SU-DHL-6 (cell line): ENCODE results near the gene AGBL2.
"Not testable (repeated sequence)": the region's sequence is repeated elsewhere in the genome, so short reads cannot be mapped to it uniquely, and the experiment has no call there.

ENCODE experiments used
- H2AFZ ChIP-seq: fragments of 200-600 bp; sonication (generic); 2 replicates; pipeline ENCODE4 v1.6.1; 2014; ENCODE audit warnings: low read depth, mild to moderate bottlenecking, moderate library complexity, mixed read lengths, antibody characterized with exemption, low read length; ENCODE audit not compliant: severe bottlenecking
- H3F3A ChIP-seq: fragments of 200-600 bp; shearing (Covaris generic); 2 replicates; pipeline ENCODE4 v1.6.0; 2016; ENCODE audit warnings: antibody characterized with exemption, mild to moderate bottlenecking; ENCODE audit not compliant: insufficient read depth
- H3K27ac ChIP-seq: fragments of 200-600 bp; sonication (generic); 2 replicates; pipeline ENCODE4 v1.5.1; 2016; ENCODE audit warnings: low read depth, mild to moderate bottlenecking, low read length, moderate library complexity, mixed read lengths
- H3K27me3 ChIP-seq: fragments of 200-600 bp; sonication (generic), shearing (Covaris generic); 2 replicates; pipeline ENCODE4 v1.6.0; 2014; ENCODE audit warnings: mild to moderate bottlenecking, low read length
- H3K36me3 ChIP-seq: fragments of 200-600 bp; sonication (generic); 2 replicates; pipeline ENCODE4 v1.6.1; 2014; ENCODE audit warnings: mild to moderate bottlenecking, low read length, mixed read lengths
- H3K4me2 ChIP-seq: fragments of 300-600, 200-600 bp; shearing (Covaris generic), sonication (generic); 2 replicates; pipeline ENCODE4 v1.6.0; 2014; ENCODE audit warnings: low read length, low read depth, mild to moderate bottlenecking; ENCODE audit not compliant: poor library complexity, severe bottlenecking
- H3K4me3 ChIP-seq: fragments of 200-600 bp; sonication (generic); 2 replicates; pipeline ENCODE4 v1.5.1; 2014; ENCODE audit warnings: antibody characterized with exemption, low read length, mild to moderate bottlenecking, mixed read lengths; ENCODE audit not compliant: insufficient read depth, poor library complexity, severe bottlenecking
- H3K79me2 ChIP-seq: fragments of 200-600 bp; sonication (generic); 2 replicates; pipeline ENCODE4 v1.6.1; 2014; ENCODE audit warnings: mild to moderate bottlenecking, low read length, moderate library complexity; ENCODE audit not compliant: insufficient read depth
- H3K9ac ChIP-seq: fragments of 200-600 bp; sonication (generic); 2 replicates; pipeline ENCODE4 v1.7.0; 2014; ENCODE audit warnings: mild to moderate bottlenecking, low read length
- H3K9me2 ChIP-seq: fragments of 200-600 bp; sonication (generic); replicated peaks from 2 replicates; pipeline ENCODE4 v1.6.1; 2014; ENCODE audit warnings: low read length; ENCODE audit not compliant: insufficient read depth
- H3K9me3 ChIP-seq: fragments of 200-600 bp; sonication (generic); 2 replicates; pipeline ENCODE4 v1.6.1; 2014; ENCODE audit warnings: low read length, mixed read lengths; ENCODE audit not compliant: insufficient read depth
- H4K20me1 ChIP-seq: fragments of 200-600 bp; sonication (generic); 2 replicates; pipeline ENCODE4 v1.6.1; 2014; ENCODE audit warnings: low read depth, mild to moderate bottlenecking, antibody characterized with exemption, low read length, moderate library complexity, mixed read lengths
- EZH2phosphoT487 ChIP-seq: fragments of 200-600 bp; sonication (generic), shearing (Covaris generic); conservative IDR thresholded peaks from 2 replicates; pipeline ENCODE4 v1.6.1; 2018; ENCODE audit warnings: mild to moderate bottlenecking, antibody characterized with exemption, low read length, moderate library complexity, mixed read lengths
- TF ChIP-seq, protein P1 (sequence below): fragments of 200-600 bp; sonication (generic); IDR thresholded peaks from one replicate; pipeline ENCODE4 v1.5.1; 2017; ENCODE audit warnings: antibody characterized with exemption, mild to moderate bottlenecking, low read length, moderate library complexity; ENCODE audit not compliant: insufficient read depth, poor library complexity, severe bottlenecking

Gene AGBL2

DNA sequence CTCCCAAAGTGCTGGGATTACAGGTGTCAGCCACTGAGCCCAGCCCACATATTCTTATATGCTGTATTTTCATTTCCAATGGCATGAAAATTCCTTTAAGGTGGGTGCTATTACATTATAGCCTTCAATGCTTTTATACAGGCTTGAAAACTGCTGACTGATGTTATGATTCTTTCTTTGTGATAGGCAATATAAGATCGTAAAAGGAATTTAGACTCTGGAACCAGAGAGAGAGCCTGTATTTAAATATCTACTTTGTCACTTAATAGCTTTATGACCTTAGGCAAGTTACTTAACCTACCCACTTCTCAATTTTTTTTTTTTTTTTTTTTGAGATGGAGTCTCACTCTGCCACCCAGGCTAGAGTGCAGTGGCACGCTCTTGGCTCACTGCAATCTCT lies 26.2 kb downstream of the AGBL2 start:
- H3K9ac ChIP-seq, result no peak overlapping the region
- no peak for TF ChIP-seq EZH2phosphoT487
- TF ChIP-seq, protein P1, sequence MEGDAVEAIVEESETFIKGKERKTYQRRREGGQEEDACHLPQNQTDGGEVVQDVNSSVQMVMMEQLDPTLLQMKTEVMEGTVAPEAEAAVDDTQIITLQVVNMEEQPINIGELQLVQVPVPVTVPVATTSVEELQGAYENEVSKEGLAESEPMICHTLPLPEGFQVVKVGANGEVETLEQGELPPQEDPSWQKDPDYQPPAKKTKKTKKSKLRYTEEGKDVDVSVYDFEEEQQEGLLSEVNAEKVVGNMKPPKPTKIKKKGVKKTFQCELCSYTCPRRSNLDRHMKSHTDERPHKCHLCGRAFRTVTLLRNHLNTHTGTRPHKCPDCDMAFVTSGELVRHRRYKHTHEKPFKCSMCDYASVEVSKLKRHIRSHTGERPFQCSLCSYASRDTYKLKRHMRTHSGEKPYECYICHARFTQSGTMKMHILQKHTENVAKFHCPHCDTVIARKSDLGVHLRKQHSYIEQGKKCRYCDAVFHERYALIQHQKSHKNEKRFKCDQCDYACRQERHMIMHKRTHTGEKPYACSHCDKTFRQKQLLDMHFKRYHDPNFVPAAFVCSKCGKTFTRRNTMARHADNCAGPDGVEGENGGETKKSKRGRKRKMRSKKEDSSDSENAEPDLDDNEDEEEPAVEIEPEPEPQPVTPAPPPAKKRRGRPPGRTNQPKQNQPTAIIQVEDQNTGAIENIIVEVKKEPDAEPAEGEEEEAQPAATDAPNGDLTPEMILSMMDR, result no peak
- H3K9me2 ChIP-seq, result no peaks in the 10 kb centered on the region
- no peaks in the 10 kb centered on the region for H3K9me3 ChIP-seq
- H3K4me2 ChIP-seq, result no peak overlapping the region
- H3K79me2 ChIP-seq, result no peaks in the 10 kb centered on the region
- no peak overlapping the region for H3K4me3 ChIP-seq
- no peaks in the 10 kb centered on the region for H3F3A ChIP-seq
- no peak overlapping the region for H2AFZ ChIP-seq
- no peak overlapping the region for H3K27ac ChIP-seq
- no peaks in the 10 kb centered on the region for H3K27me3 ChIP-seq
- no peaks in the 10 kb centered on the region for H3K36me3 ChIP-seq
- no peaks in the 10 kb centered on the region for H4K20me1 ChIP-seq

DNA sequence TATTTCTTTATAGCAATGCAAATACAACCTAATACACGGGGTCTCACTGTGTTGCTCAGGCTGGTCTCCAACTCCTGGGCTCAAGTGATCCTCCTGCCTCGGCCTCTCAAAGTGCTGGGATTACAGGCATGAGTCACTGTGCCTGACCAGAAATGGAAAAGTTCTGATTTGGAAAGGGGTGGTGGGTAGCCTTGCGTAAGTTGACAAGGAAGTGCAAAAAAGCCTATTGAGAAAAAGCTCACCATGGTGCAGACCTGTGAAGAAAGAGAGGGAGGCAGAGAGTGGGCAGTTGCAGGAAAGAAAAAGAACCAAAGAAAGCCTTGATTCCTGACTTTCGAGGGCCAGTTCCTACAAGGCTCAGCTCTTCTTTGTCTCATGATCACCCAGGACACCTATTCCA lies 27.1 kb downstream of the AGBL2 start:
- no peak overlapping the region for H3K4me3 ChIP-seq
- H3K9me3 ChIP-seq, result no peaks in the 10 kb centered on the region
- H3K27me3 ChIP-seq, result no peaks in the 10 kb centered on the region
- H3K27ac ChIP-seq, result no peak overlapping the region
- no peaks in the 10 kb centered on the region for H3K9me2 ChIP-seq
- no peaks in the 10 kb centered on the region for H3K79me2 ChIP-seq
- no peak overlapping the region for H2AFZ ChIP-seq
- TF ChIP-seq, protein P1, result no peak
- no peak for TF ChIP-seq EZH2phosphoT487
- no peaks in the 10 kb centered on the region for H3F3A ChIP-seq
- H4K20me1 ChIP-seq, result no peaks in the 10 kb centered on the region
- no peak overlapping the region for H3K4me2 ChIP-seq
- H3K36me3 ChIP-seq, result no peaks in the 10 kb centered on the region
- no peak overlapping the region for H3K9ac ChIP-seq

DNA sequence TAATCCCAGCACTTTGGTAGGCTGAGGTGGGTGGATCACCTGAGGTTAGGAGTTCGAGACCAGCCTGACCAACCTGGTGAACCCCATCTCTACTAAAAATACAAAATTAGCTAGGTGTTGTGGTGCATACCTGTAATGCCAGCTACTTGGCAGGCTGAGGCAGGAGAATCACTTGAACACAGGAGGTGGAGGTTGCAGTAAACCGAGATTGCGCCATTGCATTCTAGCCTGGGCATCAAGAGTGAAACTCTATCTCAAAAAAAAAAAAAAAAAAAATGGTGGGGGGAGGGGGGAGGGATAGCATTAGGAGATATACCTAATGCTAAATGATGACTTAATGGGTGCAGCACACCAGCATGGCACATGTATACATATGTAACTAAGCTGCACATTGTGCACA lies 28.5 kb downstream of the AGBL2 start:
- not testable (repeated sequence) for H3K27ac ChIP-seq, H3K27me3 ChIP-seq, H3F3A ChIP-seq, H3K9ac ChIP-seq, H3K79me2 ChIP-seq, H3K36me3 ChIP-seq, H3K9me3 ChIP-seq, H2AFZ ChIP-seq, H4K20me1 ChIP-seq, H3K4me3 ChIP-seq, H3K9me2 ChIP-seq, H3K4me2 ChIP-seq

DNA sequence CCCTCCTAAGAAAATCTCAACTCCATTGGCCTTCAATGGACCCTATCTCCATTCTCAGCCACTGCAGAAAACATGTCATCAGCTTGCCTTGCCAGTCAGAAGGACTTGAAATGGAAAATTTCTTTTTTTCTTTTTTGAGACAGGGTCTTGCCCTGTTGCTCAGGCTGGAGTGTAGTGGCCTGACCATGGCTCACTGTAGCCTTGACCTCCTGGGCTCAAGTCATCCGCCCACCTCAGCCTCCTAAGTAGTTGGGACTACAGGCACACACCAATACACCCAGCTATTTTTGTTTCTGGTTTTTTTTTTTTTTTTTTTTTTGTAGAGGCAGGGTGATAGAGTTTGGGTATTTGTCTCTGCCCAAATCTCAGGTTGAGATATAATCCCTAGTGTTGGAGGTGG lies 29.0 kb downstream of the AGBL2 start:
- Histone ChIP-seq H4K20me1 (no peaks in the 10 kb centered on the region), H2AFZ (no peak overlapping the region), H3K4me2 (no peak overlapping the region), H3K4me3 (no peak overlapping the region), H3K36me3 (no peaks in the 10 kb centered on the region), H3K27ac (no peak overlapping the region), H3K27me3 (no peaks in the 10 kb centered on the region), H3K9me2 (no peaks in the 10 kb centered on the region), H3K9ac (no peak overlapping the region), H3K79me2 (no peaks in the 10 kb centered on the region), H3K9me3 (no peaks in the 10 kb centered on the region), H3F3A (no peaks in the 10 kb centered on the region)
- TF ChIP-seq, protein P1, result no peak
- no peak for TF ChIP-seq EZH2phosphoT487
